HG03196 (cell line): ENCODE data around the gene PGGT1B.
A peak's percentile ranks its signal among the peaks of the same experiment; 100 is the strongest.
"Not testable (repeated sequence)": the region's sequence is repeated elsewhere in the genome, so short reads cannot be mapped to it uniquely, and the experiment has no call there.

Experiments used
- ATAC-seq: cut with Tn5 transposase; IDR thresholded peaks from one replicate; pipeline ENCODE4 v1.9.1; 2021; ENCODE audit not compliant: unreplicated experiment

Gene PGGT1B

GRCh38 chr5:115260248-115260647 is 2.4 kb downstream of the PGGT1B start:
- ATAC-seq = no peak

GRCh38 chr5:115257981-115258380 is 4.7 kb downstream of the PGGT1B start:
- ATAC-seq = no peak

DNA sequence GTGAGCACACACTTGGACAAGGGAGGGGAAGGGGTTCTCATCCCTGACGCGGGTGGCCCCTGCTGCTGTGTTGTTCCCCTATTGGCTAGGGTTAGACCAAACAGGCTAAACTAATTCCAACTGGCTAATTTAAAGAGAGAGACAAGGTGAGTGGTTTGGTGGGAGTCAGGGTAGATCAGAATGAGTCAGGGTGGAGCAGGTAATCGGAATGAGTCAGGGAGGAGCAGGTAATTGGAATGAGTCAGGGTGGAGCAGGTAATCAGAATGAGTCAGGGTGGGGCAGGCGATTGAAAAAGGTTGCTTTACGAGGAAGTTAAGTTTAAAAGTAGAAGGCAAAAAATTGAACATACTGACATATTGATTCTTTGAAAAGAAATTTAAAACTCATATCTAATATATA is 13.3 kb downstream of the PGGT1B start:
- not testable (repeated sequence) for ATAC-seq

- ATAC-seq = no peak
Measured at GRCh38 chr5:115246361-115246991, 16.2 kb downstream of the PGGT1B start.

DNA sequence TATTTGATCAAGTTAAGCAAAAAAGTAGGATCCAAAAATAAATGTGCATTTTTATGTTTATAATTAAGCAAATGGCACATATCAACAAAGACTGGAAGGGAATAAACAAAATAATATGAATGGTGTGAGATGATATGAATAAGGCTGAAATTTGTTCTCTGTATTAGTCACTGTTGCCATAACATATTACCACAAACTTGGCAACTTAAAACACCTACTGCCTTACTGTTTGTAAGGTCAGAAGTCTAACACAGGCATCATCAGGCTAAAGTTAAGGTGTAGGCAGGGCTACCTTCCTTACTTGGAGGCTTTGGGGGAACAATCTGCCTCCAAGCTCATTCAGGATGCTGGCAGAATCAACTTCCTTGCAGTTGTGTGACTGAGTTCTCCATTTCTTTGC is 19.3 kb downstream of the PGGT1B start:
- peak; percentile 47 for ATAC-seq

DNA sequence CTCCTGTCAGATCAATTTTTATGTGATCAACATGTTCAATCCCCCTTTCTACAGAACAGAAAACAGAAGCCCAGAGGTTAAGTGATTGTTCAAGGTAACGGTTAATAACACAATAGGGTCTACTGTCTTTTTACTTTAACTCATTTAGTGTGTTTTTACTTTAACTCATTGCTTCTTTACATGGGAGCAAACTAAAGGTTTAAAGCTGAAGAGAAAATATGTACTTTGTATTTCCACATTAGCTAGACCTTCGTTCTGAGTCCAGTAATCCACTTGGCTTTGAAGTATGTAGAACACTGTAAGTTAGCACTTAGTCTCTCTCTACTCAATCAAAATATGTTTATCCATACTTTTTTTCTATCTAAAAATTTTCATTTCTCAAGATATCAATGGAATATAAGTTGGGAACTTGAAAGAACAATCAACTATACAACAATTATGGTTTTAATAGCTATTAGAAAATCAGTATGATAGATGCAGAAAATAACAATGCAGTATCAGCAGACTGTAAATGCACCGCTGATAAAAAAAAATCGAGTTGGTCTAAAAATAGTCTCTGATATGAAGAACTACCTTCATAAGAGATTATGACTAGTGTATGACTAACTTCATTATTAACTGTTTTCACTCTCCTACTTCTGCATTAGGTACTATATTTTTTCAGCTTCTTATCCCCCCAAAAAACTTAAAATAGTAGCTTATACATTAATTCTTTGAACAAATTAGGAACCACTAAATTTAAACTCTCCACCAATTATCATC is 20.6 kb downstream of the PGGT1B start:
- no peak for ATAC-seq

- no peak for ATAC-seq
Measured at GRCh38 chr5:115237066-115237465, 25.6 kb downstream of the PGGT1B start.

- ATAC-seq = no peak
Measured at GRCh38 chr5:115236599-115236998, 26.1 kb downstream of the PGGT1B start.

- no peak for ATAC-seq
Measured at GRCh38 chr5:115231598-115231997, 31.1 kb downstream of the PGGT1B start.

GRCh38 chr5:115229606-115230005 is 33.1 kb downstream of the PGGT1B start:
- ATAC-seq = no peak

GRCh38 chr5:115227281-115227680 is 35.4 kb downstream of the PGGT1B start:
- no peak for ATAC-seq

- ATAC-seq = no peak
Measured at GRCh38 chr5:115214541-115214940, 48.1 kb downstream of the PGGT1B start.

DNA sequence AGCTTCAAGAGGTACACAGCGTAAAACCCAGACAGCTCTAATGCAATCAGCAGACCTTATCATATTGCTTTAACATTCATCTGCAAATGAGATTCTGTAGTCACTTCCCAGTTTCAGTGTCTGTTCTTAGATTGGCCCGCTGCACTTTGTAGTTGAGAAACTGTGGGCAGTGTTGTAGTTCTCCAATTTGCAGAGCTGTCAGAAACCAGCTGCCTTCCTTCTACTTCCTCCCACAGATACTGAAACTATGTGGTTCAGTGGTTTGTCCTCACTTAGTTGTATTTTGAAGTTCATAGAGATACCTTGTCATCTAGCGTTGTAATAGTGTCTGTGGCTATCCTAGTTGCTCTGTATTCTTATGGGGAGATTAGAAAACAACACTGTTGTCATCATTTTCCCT is 53.4 kb downstream of the PGGT1B start:
- peak; percentile 100 for ATAC-seq

- ATAC-seq = no peak
Measured at GRCh38 chr5:115202952-115203351, 59.7 kb downstream of the PGGT1B start.

DNA sequence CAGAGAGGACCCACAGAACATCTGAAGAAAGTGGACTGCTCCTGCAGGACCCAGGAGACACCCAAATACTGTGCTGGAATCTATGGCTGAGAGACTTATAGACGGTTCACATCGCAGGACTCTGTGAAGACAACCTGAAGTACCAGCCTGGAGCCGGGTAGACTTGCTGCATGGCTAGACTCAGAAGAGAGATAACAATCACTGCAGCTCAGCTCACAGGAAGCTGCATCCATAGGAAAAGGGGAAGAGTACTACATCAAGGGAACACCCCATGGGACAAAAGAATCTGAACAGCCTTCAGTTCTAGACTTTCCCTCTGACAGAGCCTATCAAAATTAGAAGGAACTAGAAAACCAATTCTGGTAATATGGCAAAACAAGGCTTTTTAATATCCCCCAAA is 66.5 kb downstream of the PGGT1B start:
- ATAC-seq = no peak

DNA sequence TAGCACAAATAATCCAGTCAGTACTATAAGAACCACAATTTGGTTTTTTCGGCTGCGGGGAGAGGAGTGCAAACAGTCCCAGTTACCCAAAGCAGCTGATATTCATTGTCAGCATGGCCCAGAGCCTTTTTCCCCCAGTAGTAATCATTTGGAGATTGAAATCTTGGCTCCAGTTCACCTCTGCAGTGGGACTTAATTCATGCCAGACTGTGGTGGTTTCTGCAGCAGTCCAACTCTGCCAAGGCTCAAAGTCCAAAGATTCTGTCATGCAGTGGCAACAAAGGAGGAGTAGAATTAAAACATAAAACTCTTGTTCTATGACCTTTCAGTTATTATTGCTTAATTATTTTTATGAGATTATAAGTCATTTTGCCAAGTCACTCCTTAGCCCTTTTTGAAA is 68.0 kb downstream of the PGGT1B start:
- no peak for ATAC-seq

GRCh38 chr5:115193295-115193694 is 69.4 kb downstream of the PGGT1B start:
- no peak for ATAC-seq

DNA sequence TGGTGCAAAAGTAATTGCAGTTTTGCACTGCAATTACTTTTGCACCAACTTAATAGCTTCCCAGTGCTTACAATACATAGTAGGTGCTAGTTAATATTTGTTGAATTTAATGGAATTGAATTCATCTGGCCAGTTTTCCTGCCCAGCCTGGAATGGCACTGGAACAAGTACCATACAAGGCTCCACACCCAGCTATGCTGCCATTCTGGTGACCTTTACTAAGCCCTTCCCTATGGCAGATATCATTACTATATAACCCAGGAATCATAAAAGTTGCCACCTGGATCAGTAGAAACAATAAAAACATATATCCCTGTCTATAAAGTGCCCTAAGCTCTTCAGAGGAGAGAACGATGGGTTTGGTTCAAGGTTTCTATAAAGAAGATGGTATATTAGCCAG is 70.6 kb downstream of the PGGT1B start:
- no peak for ATAC-seq

DNA sequence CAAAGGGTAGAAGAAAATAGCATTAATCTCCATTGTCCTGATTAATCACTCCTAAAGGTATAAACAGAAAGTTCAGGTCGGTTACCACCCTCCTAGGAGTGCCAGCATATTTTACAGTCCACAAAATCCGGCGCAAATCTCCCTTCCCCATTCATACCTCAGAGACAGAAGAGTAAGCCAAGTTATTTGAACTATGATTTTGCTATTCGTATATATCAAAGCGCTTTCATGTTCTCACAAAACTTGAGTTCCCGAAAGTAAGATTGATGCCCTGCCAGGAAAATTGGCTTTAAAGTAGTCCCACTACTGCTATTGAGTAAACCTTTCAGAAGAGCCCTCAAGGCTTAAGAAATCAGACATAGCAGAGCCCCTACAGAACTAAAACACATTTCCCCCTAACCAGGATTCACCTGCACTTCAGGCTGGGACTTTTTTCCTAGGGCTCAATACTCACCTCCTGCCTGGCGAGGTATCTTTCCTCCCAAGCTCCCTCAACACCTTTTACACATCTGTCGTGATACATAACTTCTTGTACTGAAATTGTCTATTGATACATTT is 71.1 kb downstream of the PGGT1B start:
- no peak for ATAC-seq

DNA sequence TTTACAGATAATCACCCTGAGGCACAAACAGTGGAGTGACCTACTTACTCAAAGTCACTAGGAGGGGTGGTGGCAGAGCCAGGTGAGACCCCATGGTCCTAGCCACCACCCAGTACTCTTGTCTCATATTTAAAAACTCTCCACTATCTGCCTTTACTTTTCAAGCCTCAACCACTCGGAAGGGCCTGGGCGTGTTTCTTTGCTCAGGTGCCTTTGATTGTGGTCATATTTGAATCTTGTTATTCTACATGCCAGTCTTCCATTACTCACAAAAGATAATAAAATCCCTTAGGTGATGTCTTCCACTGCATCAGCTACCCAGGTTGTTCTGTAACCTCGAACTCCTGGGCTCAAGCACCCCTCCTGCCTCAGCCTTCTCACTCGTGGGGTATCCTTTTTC is 72.3 kb downstream of the PGGT1B start:
- no peak for ATAC-seq

GRCh38 chr5:115189866-115190265 is 72.8 kb downstream of the PGGT1B start:
- no peak for ATAC-seq

DNA sequence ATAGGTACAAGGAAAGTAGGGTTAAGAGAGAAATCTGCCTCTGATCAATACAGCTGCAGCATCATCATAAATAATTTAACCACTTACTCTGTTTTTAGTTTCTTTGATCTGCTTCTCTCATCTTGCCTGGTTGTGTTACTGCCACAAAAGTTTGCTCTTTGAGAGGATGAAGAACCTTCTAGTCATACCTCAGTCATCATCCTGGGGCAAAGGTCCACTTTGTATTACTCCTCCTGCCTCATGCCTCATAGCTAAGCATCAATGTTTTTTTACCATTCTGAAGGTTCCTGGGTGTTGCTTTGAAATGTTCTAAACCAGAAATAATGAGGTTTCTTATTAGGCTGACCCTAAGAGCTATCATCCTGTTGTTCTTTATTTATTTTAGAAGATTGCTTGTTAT is 75.9 kb downstream of the PGGT1B start:
- no peak for ATAC-seq
